CD8-positive, alpha-beta memory T cell (primary cell): ENCODE measurements around the gene MTHFD2L. TPM values are rescaled to one million over a fixed set of nuclear protein-coding genes. Genes with fewer than 3 reads are reported as not detected.
"Not testable (repeated sequence)": the region's sequence is repeated elsewhere in the genome, so short reads cannot be mapped to it uniquely, and the experiment has no call there.

Experiments used
- CTCF ChIA-PET: fragments of 350-600 bp; sonication (Branson Sonifier 250); formaldehyde crosslinking; loops from one replicate; lab custom pipeline; 2021; ENCODE audit warnings: antibody characterized with exemption; lab: Charles Lee
- POLR2A ChIA-PET: fragments of 350-600 bp; sonication (Branson Sonifier 250); formaldehyde crosslinking; loops from one replicate; lab custom pipeline; 2021; ENCODE audit warnings: antibody characterized with exemption; lab: Charles Lee
- DNase-seq, 5 donors: peaks; one replicate each; pipeline versions ENCODE4 v3.0.0 to v3.0.0-alpha.2; 2020 to 2022; ENCODE audit warnings: mixed read lengths in 1 of 5
- H3K27ac ChIP-seq: one replicate; pipeline ENCODE4 v1.7.0; 2013; ENCODE audit warnings: low read depth, mild to moderate bottlenecking, low read length, moderate library complexity
- H3K27me3 ChIP-seq: 2 replicates; pipeline ENCODE4 v1.7.0; 2013; ENCODE audit warnings: low read length, mild to moderate bottlenecking; ENCODE audit not compliant: insufficient read depth, poor library complexity, severe bottlenecking
- H3K36me3 ChIP-seq: 2 replicates; pipeline ENCODE4 v1.7.0; 2013; ENCODE audit warnings: mild to moderate bottlenecking, low read length, moderate library complexity; ENCODE audit not compliant: insufficient read depth
- H3K4me1 ChIP-seq: 2 replicates; pipeline ENCODE4 v1.7.0; 2013; ENCODE audit warnings: mild to moderate bottlenecking, low read length, moderate library complexity; ENCODE audit not compliant: insufficient read depth
- H3K4me3 ChIP-seq: 2 replicates; pipeline ENCODE4 v1.7.0; 2013; ENCODE audit warnings: mild to moderate bottlenecking, low read length
- H3K9me3 ChIP-seq: 2 replicates; pipeline ENCODE4 v1.7.0; 2013; ENCODE audit warnings: mild to moderate bottlenecking, low read length
- H3K27ac Mint-ChIP-seq, 8 donors: one replicate each; pipeline ENCODE4 v1.8.0; 2020 to 2021; ENCODE audit warnings: mixed read lengths in 8 of 8, mild to moderate bottlenecking in 6 of 8, inconsistent platforms in 3 of 8, moderate library complexity in 3 of 8
- H3K27me3 Mint-ChIP-seq, 2 donors: one replicate each; pipeline ENCODE4 v1.8.0; 2020 to 2021; ENCODE audit warnings: mixed read lengths in 2 of 2, mild to moderate bottlenecking in 1 of 2, moderate library complexity in 1 of 2
- H3K36me3 Mint-ChIP-seq, 3 donors: one replicate each; pipeline ENCODE4 v1.8.0; 2020 to 2021; ENCODE audit warnings: mixed read lengths in 3 of 3, inconsistent platforms in 1 of 3, mild to moderate bottlenecking in 1 of 3
- H3K4me1 Mint-ChIP-seq, 3 donors: one replicate each; pipeline ENCODE4 v1.8.0; 2020 to 2021; ENCODE audit warnings: mixed read lengths in 3 of 3, inconsistent platforms in 1 of 3, mild to moderate bottlenecking in 1 of 3
- H3K4me3 Mint-ChIP-seq, 7 donors: one replicate each; pipeline ENCODE4 v1.8.0; 2020 to 2021; ENCODE audit warnings: mixed read lengths in 7 of 7, mild to moderate bottlenecking in 6 of 7, moderate library complexity in 4 of 7, inconsistent platforms in 2 of 7
- H3K9me3 Mint-ChIP-seq, 5 donors: one replicate each; pipeline ENCODE4 v1.8.0; 2020 to 2022; ENCODE audit warnings: mixed read lengths in 5 of 5, mild to moderate bottlenecking in 3 of 5, moderate library complexity in 2 of 5, inconsistent platforms in 1 of 5
- polyA plus RNA-seq: library from polyadenylated mRNA; unstranded; fragments of 300-500 nt; fragmentation: Illumina TruSeq; gene quantifications from one replicate; pipeline ENCODE4 v1.2.3, GENCODE V29; 2021
- total RNA-seq, 2 experiments: library from RNA; stranded (reverse); gene quantifications; one replicate each; pipeline ENCODE4 v1.2.3, GENCODE V29; 2021

Gene MTHFD2L
- total and polyA plus RNA-seq, 3 experiments from 2014 or later, result 5.0 to 8.5 (median 7.5) TPM

DNA sequence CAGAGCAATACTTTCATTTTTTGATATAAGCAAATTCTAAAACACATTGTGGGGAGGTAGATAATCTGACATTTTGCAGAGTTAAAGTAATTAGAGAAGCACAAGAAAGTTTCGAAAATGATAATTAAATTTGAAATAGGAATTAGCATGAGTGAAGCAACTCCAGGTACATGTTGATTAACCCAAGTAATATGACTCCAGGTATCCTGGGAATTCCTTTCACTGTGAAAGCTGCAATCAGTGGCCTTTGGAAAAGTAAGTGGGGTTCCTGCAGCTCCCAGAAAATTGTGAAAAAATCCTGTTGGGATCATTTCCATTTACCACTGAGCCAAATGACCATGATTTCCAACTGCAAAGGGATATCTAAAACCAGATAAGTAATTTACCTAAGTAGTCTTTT is 32.9 kb upstream of the MTHFD2L start:
- Mint-ChIP-seq H3K27me3 (peaks cover 6 to 21% of the 10 kb centered on the region in 2 donors), H3K4me1 (no peaks in the 10 kb centered on the region), H3K27ac (no peak overlapping the region), H3K4me3 (no peak overlapping the region), H3K36me3 (no peaks in the 10 kb centered on the region), H3K9me3 (peaks cover 0 to 4% (median 2%) of the 10 kb centered on the region in 5 donors)
- ChIA-PET POLR2A (no interaction called here), CTCF (no interaction called here)
- no peaks in the 10 kb centered on the region for H3K27me3 ChIP-seq
- H3K27ac ChIP-seq, result no peak overlapping the region
- H3K36me3 ChIP-seq, result no peaks in the 10 kb centered on the region
- DNase-seq, result no peak
- H3K9me3 ChIP-seq, result no peaks in the 10 kb centered on the region
- H3K4me3 ChIP-seq, result no peak overlapping the region
- H3K4me1 ChIP-seq, result no peaks in the 10 kb centered on the region

DNA sequence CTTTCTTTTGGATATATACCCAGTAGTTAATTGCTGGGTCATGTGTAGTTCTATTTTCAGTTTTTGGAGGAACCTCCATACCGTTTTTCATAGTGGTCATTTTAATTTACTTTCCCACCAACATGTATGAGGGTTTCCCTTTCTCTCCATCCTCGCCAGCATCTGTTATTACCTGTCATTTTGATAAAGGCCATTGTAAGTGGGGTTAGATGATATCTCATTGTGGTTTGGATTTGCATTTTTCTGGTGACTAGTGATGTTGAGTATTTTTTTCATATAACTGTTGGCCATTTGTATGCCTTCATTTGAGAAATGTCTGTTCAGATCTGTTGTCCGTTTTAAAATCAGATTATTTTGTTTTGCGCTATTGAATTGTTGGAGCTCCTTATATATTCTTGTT is 30.2 kb upstream of the MTHFD2L start:
- no peaks in the 10 kb centered on the region for H3K36me3 Mint-ChIP-seq
- peaks cover 0 to 4% (median 0%) of the 10 kb centered on the region in 5 donors for H3K9me3 Mint-ChIP-seq
- peaks cover 9% of the 10 kb centered on the region in 2 donors for H3K27me3 Mint-ChIP-seq
- Histone ChIP-seq H3K27me3 (no peaks in the 10 kb centered on the region), H3K36me3 (no peaks in the 10 kb centered on the region), H3K9me3 (no peaks in the 10 kb centered on the region), H3K4me1 (no peaks in the 10 kb centered on the region), H3K4me3 (no peak overlapping the region), H3K27ac (no peak overlapping the region)
- CTCF ChIA-PET, result no interaction called here
- no peaks in the 10 kb centered on the region for H3K4me1 Mint-ChIP-seq
- POLR2A ChIA-PET, result no interaction called here
- H3K4me3 Mint-ChIP-seq, result no peak overlapping the region
- H3K27ac Mint-ChIP-seq, result no peak overlapping the region
- no peak for DNase-seq

DNA sequence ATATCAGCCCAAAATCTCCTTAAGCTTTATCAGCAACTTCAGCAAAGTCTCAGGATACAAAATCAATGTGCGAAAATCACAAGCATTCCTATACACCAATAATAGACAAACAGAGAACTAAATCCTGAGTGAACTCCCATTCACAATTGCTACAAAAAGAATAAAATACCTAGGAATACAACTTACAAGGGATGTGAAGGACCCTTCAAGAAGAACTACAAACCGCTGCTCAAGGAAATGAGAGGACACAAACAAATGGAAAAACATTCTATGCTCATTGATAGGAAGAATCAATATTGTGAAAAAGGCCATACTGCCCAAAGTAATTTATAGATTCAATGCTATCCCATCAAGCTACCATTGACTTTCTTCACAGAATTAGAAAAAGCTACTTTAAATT is 27.1 kb upstream of the MTHFD2L start:
- H3K9me3 Mint-ChIP-seq, DNase-seq, H3K36me3 ChIP-seq, H3K36me3 Mint-ChIP-seq, H3K9me3 ChIP-seq, H3K27ac Mint-ChIP-seq, H3K4me1 Mint-ChIP-seq, H3K27ac ChIP-seq, H3K4me3 Mint-ChIP-seq, H3K4me3 ChIP-seq, CTCF ChIA-PET, H3K27me3 ChIP-seq, H3K4me1 ChIP-seq, POLR2A ChIA-PET: not testable (repeated sequence)
- H3K27me3 Mint-ChIP-seq, result peaks cover 9 to 21% of the 10 kb centered on the region in 2 donors

DNA sequence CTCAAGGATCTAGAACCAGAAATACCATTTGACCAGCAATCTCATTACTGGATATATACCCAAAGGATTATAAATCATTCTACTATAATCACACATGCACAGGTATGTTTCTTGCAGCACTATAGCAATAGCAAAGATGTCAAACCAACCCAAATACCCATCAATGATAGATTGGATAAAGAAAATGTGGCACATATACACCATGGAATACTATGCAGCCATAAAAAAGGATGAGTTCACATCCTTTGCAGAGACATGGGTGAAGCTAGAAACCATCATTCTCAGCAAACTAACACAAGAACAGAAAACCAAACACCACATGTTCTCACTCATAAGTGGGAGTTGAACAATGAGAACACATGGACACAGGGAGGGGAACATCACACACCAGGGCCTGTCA is 25.7 kb upstream of the MTHFD2L start:
- H3K4me1 Mint-ChIP-seq, H3K27ac ChIP-seq, H3K4me3 ChIP-seq, H3K36me3 ChIP-seq, H3K36me3 Mint-ChIP-seq, H3K27me3 ChIP-seq, POLR2A ChIA-PET, CTCF ChIA-PET, H3K9me3 ChIP-seq, DNase-seq, H3K4me3 Mint-ChIP-seq, H3K4me1 ChIP-seq, H3K9me3 Mint-ChIP-seq, H3K27ac Mint-ChIP-seq: not testable (repeated sequence)
- H3K27me3 Mint-ChIP-seq, result peaks cover 9 to 28% of the 10 kb centered on the region in 2 donors

DNA sequence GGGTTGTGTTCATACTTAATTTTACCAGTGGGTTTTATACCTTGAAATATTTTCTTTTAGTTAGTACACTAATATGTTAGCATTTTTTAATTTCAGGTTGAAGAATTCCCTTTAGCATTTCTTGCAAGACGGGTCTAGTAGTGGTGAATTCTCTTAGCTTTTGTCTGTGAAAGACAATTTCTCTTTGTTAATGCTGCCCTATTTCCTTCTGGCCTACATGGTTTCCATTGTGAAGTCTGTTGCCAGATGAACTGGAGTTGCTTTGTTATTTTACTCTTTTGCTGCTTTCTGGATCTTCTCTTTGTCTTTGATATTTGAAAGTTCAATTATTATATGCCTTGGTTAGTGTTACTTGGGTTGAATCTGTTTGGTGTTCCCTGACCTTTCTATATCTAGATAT is 25.0 kb upstream of the MTHFD2L start:
- peaks cover 0 to 7% (median 4%) of the 10 kb centered on the region in 5 donors for H3K9me3 Mint-ChIP-seq
- H3K4me1 Mint-ChIP-seq, result no peaks in the 10 kb centered on the region

DNA sequence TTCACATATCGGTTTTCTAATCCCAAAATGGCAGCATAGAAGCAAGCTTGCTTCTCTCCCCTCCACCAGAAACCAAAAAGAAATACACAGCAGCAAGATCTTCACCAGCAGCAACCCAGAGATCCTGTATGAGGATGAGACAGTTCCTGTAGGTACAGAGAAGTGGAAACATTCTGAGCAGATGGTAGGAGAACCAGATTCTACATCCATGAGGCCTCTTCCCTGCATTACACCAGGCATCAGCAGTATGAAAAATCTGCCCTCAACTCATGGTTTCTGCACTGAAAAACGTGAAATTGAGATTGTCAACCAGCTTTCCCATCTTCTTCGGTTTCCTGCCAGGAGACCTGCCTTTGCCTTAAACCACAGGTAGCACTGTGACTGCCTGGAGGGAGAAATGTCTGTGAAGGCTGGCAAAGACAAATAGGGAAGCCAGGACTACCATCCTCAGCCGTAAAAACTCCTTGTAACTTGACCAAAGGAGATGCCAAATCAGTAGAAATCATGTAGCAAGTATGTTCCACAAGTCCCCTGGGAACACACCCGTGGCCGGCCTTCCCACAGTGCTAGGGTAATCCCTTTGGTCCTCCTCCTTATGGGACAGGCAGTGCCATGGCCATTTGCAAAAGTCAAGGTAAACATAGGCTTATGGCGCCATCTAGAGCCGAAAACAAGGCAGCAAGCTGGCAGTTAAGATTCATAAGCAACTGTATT is 24.0 kb upstream of the MTHFD2L start:
- Histone ChIP-seq H3K27me3 (no peaks in the 10 kb centered on the region), H3K4me1 (no peaks in the 10 kb centered on the region), H3K9me3 (no peaks in the 10 kb centered on the region), H3K36me3 (no peaks in the 10 kb centered on the region), H3K4me3 (no peak overlapping the region), H3K27ac (no peak overlapping the region)
- ChIA-PET POLR2A (no interaction called here), CTCF (interaction anchor here (0.7 to 1.3 kb wide), 2 partner anchors 15 to 829 kb away, joined by 3 read pairs; no protein-coding TSS in a partner anchor)
- peaks cover 0 to 7% (median 4%) of the 10 kb centered on the region in 5 donors for H3K9me3 Mint-ChIP-seq
- DNase-seq, result peak in 3 of 5 donors; percentile 1 to 54 (median 5)
- H3K27me3 Mint-ChIP-seq, result peaks cover 12 to 31% of the 10 kb centered on the region in 2 donors
- peaks cover 0 to 4% (median 1%) of the 10 kb centered on the region in 3 donors for H3K36me3 Mint-ChIP-seq
- no peak overlapping the region for H3K27ac Mint-ChIP-seq
- no peak overlapping the region for H3K4me3 Mint-ChIP-seq
- no peaks in the 10 kb centered on the region for H3K4me1 Mint-ChIP-seq

More for the DNA sequence above, 25.0 kb upstream of the MTHFD2L start:
- H3K4me1 ChIP-seq, result no peaks in the 10 kb centered on the region
- ChIA-PET CTCF (interaction anchor here (1.3 kb wide), 1 partner anchor 14 kb away, joined by 3 read pairs; no protein-coding TSS in a partner anchor), POLR2A (no interaction called here)
- no peak overlapping the region for H3K4me3 ChIP-seq
- H3K27me3 Mint-ChIP-seq, result peaks cover 9 to 25% of the 10 kb centered on the region in 2 donors
- peaks cover 0 to 4% (median 1%) of the 10 kb centered on the region in 3 donors for H3K36me3 Mint-ChIP-seq
- no peak overlapping the region for H3K27ac Mint-ChIP-seq
- DNase-seq, result no peak
- no peak overlapping the region for H3K27ac ChIP-seq
- H3K9me3 ChIP-seq, result no peaks in the 10 kb centered on the region
- no peaks in the 10 kb centered on the region for H3K27me3 ChIP-seq
- H3K36me3 ChIP-seq, result no peaks in the 10 kb centered on the region
- no peak overlapping the region for H3K4me3 Mint-ChIP-seq

DNA sequence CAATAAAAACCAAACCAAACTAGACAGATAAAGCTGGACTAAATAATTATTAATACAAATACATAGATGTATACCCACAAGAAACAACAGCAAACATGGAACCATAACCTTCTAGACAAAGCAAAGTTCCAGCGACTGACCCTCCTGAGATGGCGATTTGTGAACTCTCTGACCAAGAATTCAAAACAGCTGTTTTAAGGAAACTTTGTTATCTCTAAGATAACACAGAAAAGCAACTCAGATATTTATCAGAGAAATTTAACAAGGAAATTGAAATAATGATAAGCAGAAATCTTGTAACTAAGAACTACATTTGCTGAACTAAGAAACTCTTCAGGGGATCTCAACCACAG is 23.4 kb upstream of the MTHFD2L start:
- H3K4me3 ChIP-seq, result no peak overlapping the region
- no peak for DNase-seq
- POLR2A ChIA-PET, result no interaction called here
- CTCF ChIA-PET, result interaction anchor here (0.7 kb wide), 1 partner anchor 830 kb away, joined by 3 read pairs; no protein-coding TSS in a partner anchor
- H3K27ac ChIP-seq, result no peak overlapping the region
- peaks cover 0 to 4% (median 1%) of the 10 kb centered on the region in 3 donors for H3K36me3 Mint-ChIP-seq
- no peaks in the 10 kb centered on the region for H3K27me3 ChIP-seq
- no peaks in the 10 kb centered on the region for H3K36me3 ChIP-seq
- H3K27ac Mint-ChIP-seq, result no peak overlapping the region
- peaks cover 0 to 7% (median 4%) of the 10 kb centered on the region in 5 donors for H3K9me3 Mint-ChIP-seq
- peaks cover 12 to 28% of the 10 kb centered on the region in 2 donors for H3K27me3 Mint-ChIP-seq
- H3K4me1 ChIP-seq, result no peaks in the 10 kb centered on the region
- H3K9me3 ChIP-seq, result no peaks in the 10 kb centered on the region
- H3K4me3 Mint-ChIP-seq, result no peak overlapping the region
- H3K4me1 Mint-ChIP-seq, result no peaks in the 10 kb centered on the region

DNA sequence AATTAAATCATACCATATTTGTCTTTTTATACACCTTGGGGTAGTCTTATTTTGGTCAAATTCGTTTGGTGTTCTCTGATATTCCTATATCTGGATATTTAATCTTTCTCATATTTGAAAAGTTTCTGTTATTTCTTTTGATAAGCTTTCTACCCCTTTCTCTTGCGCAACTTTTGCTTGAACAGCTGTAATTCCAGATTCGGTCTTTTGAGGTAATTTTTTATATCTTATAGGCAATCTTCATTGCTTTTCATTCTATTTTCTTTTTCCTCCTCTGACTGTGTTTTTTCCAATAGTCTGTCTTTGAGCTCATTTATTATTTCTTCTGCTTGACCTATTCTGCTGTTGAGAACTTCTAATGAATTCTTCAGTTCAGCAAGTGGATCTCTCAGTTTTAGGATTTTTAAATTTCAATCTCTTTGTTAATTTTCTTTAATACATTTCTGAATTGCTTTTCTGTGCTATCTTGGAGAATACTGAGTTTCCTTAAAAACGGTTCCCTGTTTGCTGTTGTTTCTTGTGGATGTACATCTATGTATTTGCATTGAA is 11.3 kb upstream of the MTHFD2L start:
- ChIA-PET POLR2A (no interaction called here), CTCF (no interaction called here)

More for the DNA sequence above, 11.3 kb upstream of the MTHFD2L start:
- Mint-ChIP-seq H3K4me3 (no peak overlapping the region), H3K9me3 (peaks cover 10 to 13% (median 11%) of the 10 kb centered on the region in 5 donors), H3K36me3 (no peaks in the 10 kb centered on the region), H3K4me1 (no peaks in the 10 kb centered on the region), H3K27me3 (peaks cover 12 to 63% of the 10 kb centered on the region in 2 donors), H3K27ac (no peak overlapping the region)
- H3K4me1 ChIP-seq, result no peaks in the 10 kb centered on the region
- H3K27ac ChIP-seq, result no peak overlapping the region
- DNase-seq, result no peak
- no peaks in the 10 kb centered on the region for H3K9me3 ChIP-seq
- no peak overlapping the region for H3K4me3 ChIP-seq
- H3K27me3 ChIP-seq, result peaks cover 5% of the 10 kb centered on the region
- no peaks in the 10 kb centered on the region for H3K36me3 ChIP-seq
